Tibial nerve (tissue), 3 donors: Measurements from ENCODE around the gene ANXA2.

Source experiments
- POLR2A ChIP-seq, 2 donors: fragments of 450-650 bp; IDR thresholded peaks; one replicate each; pipeline ENCODE4 v1.6.1; 2017; ENCODE audit warnings: antibody characterized with exemption in 2 of 2, mild to moderate bottlenecking in 2 of 2, moderate library complexity in 2 of 2
- TF ChIP-seq, protein P1 (sequence below), 5 experiments: fragments of 200-600 bp in 3 of 5; fragments of 450-650 bp in 2 of 5; sonication (generic) in 3 of 5; IDR thresholded peaks; one replicate each; pipeline ENCODE4 v1.5.1; 2016 to 2019; ENCODE audit warnings: antibody characterized with exemption in 5 of 5, mild to moderate bottlenecking in 3 of 5, moderate library complexity in 2 of 5

DNA sequence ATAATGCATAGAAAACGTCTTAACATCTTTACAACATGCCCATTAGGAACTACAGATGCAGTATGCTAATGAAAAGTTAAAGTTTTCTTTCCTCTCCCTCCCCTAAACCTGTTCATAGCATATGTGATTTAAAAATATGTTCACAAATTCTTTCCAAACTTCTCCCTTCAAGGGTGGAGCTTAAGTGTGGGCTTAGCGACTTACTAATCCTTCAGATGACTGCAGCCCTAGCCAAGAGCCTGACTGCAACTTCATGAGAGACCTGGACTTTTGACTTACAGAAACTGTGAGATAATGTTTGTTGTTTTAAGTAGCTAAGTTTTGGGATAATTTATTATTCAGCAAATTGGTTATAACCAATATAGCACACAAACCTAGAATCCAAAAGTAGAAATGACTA is 22.0 kb upstream of the ANXA2 start:
- TF ChIP-seq, protein P1, sequence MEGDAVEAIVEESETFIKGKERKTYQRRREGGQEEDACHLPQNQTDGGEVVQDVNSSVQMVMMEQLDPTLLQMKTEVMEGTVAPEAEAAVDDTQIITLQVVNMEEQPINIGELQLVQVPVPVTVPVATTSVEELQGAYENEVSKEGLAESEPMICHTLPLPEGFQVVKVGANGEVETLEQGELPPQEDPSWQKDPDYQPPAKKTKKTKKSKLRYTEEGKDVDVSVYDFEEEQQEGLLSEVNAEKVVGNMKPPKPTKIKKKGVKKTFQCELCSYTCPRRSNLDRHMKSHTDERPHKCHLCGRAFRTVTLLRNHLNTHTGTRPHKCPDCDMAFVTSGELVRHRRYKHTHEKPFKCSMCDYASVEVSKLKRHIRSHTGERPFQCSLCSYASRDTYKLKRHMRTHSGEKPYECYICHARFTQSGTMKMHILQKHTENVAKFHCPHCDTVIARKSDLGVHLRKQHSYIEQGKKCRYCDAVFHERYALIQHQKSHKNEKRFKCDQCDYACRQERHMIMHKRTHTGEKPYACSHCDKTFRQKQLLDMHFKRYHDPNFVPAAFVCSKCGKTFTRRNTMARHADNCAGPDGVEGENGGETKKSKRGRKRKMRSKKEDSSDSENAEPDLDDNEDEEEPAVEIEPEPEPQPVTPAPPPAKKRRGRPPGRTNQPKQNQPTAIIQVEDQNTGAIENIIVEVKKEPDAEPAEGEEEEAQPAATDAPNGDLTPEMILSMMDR (IDR thresholded peaks at IDR 0.05), result no peak
- no peak for TF ChIP-seq POLR2A (IDR thresholded peaks at IDR 0.05)
